Measurements from ENCODE around the gene CTSH.

Gene CTSH

DNA sequence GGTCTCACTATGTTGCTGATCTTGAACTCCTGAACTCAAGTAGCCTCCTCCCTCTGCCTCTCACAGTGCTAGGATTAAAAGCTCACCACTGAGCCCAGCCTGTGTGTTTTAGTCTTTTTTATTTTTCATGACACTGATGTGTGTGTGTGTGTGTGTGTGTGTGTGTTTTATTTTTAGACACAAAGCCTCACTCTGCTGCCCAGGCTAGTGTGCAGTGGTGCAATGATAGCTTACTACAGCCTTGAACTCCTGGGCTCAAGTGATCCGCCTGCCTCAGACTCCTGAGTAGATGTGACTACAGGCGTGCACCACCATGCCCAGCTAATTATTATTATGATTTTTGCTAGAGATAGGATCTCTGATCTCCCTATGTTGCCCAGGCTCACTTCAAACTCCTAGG is 23.3 kb upstream of the CTSH start:
- DNase-seq (ENCODE audit: low read depth, low spot score) = no peak
- in situ Hi-C loops (cut with HindIII; ENCODE audit: low sequenced_read_pairs) = no loop called here
- TF ChIP-seq, protein P1, sequence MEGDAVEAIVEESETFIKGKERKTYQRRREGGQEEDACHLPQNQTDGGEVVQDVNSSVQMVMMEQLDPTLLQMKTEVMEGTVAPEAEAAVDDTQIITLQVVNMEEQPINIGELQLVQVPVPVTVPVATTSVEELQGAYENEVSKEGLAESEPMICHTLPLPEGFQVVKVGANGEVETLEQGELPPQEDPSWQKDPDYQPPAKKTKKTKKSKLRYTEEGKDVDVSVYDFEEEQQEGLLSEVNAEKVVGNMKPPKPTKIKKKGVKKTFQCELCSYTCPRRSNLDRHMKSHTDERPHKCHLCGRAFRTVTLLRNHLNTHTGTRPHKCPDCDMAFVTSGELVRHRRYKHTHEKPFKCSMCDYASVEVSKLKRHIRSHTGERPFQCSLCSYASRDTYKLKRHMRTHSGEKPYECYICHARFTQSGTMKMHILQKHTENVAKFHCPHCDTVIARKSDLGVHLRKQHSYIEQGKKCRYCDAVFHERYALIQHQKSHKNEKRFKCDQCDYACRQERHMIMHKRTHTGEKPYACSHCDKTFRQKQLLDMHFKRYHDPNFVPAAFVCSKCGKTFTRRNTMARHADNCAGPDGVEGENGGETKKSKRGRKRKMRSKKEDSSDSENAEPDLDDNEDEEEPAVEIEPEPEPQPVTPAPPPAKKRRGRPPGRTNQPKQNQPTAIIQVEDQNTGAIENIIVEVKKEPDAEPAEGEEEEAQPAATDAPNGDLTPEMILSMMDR (IDR thresholded peaks at IDR 0.05; ENCODE audit: low read depth, low read length) = no peak
- no peak overlapping the region for H3K4me3 ChIP-seq (ENCODE audit: low read depth, low read length)

DNA sequence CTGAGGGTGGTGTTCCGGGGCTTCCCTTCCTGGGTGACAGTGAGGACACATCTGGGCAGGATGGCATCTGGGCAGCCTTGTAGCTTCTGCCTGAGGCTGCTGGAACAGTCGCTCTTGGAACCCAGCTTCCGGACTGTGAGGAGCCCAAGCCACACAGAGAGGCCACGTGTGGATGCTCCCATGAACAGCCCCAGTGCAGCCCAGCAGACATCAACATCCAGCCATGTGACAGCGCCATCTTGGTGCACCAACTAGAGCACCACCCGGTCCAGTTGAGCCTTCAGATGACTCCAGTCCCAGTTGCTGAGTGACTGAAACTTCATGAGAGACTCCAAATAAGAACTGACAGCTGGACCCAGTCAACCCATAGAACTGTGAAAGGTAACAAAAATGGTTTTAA is 15.5 kb upstream of the CTSH start:
- TF ChIP-seq, protein P1 (IDR thresholded peaks at IDR 0.05; ENCODE audit: low read depth, low read length) = no peak
- in situ Hi-C loops (cut with HindIII; ENCODE audit: low sequenced_read_pairs) = no loop called here
- no peak overlapping the region for H3K4me3 ChIP-seq (ENCODE audit: low read depth, low read length)

DNA sequence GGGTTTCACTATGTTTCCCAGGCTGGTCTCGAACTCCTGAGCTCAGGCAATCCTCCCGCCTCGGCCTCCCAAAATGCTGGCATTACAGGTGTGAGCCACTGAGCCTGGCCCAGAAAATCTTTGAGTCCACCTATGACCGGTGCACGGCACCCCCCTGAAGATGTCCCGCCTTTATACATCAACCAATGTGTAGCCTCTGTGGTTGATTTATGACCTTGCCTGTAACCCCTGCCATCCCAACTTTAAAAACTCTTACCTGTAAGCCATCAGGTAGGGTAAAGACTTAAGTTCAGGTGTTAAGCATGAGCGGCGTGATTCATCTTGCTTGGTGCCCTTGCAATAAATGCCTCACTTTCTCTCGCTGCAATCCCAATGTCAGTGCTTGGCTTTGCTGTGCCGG is 14.5 kb upstream of the CTSH start:
- in situ Hi-C loops (cut with HindIII; ENCODE audit: low sequenced_read_pairs) = no loop called here
- DNase-seq (ENCODE audit: low read depth, low spot score) = no peak
- TF ChIP-seq, protein P1 (IDR thresholded peaks at IDR 0.05; ENCODE audit: low read depth, low read length) = no peak
- H3K4me3 ChIP-seq (ENCODE audit: low read depth, low read length) = no peak overlapping the region

More for the DNA sequence above, 15.5 kb upstream of the CTSH start:
- no peak for DNase-seq (ENCODE audit: low read depth, low spot score)

DNA sequence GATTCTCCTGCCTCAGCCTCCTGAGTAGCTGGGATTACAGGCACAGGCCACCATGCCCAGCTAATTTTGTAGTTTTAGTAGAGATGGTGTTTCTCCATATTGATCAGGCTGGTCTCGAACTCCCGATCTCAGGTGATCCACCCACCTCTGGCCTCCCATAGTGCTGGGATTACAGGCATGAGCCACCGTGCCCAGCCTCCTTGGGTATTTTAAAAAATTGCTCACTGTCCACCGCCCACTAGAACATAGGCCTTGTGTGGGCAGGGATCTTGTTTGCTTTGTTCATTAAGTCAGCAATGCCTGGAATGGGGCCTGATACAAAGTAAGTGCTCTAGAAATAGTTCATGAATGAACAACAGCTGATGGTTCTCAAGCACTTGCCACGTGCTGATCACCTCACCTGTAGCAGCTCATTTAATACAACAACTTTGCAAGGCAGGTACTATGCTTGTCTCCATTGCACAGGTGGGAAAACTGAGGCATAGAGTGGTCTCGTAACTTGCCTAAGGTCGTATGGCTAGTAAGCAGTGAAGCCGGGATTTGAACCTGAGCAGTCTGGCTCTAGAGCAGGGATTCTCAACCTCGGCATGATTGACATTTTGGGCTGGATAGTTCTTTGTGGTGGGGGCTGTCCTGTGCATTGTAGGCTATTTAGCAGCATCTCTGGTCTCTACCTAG is 12.7 kb upstream of the CTSH start:
- no peak for DNase-seq (ENCODE audit: low read depth, low spot score)
- TF ChIP-seq, protein P1 (IDR thresholded peaks at IDR 0.05; ENCODE audit: low read depth, low read length) = no peak

DNA sequence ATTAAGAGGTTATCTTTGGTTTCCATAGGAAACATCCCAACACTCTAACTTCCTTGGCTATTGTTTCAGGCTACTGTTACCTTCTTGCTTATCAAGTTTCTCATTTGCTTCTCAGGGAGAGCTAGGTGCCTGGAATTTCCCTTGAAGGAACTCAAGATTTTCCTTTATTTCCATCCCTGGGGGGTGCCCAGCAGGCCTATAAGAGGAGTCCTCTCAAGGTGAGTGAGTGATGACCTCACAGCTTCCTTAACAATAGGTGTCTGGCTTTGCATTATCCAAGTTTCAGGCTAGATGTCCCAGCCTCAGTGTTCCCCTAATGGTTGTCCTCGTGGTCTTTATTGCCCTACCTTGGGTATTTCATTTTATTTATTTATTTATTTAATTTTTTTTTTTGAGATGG is 12.1 kb upstream of the CTSH start:
- no peak for DNase-seq (ENCODE audit: low read depth, low spot score)
- in situ Hi-C loops (cut with HindIII; ENCODE audit: low sequenced_read_pairs) = no loop called here
- TF ChIP-seq, protein P1 (IDR thresholded peaks at IDR 0.05; ENCODE audit: low read depth, low read length) = no peak
- no peak overlapping the region for H3K4me3 ChIP-seq (ENCODE audit: low read depth, low read length)

More for the DNA sequence above, 12.7 kb upstream of the CTSH start:
- in situ Hi-C loops (cut with HindIII; ENCODE audit: low sequenced_read_pairs) = no loop called here
- no peak overlapping the region for H3K4me3 ChIP-seq (ENCODE audit: low read depth, low read length)

DNA sequence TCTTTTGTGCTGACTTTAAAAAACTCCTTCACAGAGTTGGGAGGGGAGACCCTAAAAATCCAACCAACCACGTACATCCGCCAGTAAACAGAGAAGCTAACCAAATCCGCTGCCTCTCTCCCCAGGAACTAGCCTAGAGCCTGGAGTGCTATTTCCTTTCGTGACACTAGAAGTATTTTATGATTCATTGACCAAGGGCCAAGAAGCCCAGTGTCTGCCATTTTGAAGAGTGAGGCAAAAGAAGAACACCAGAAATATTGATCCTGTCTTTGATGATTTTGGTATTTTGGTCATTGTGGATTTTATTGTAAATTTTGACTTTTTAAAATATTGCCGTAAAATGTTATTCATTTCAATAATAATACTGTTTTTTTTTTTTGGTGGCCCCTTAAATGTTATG is 10.5 kb upstream of the CTSH start:
- no peak overlapping the region for H3K4me3 ChIP-seq (ENCODE audit: low read depth, low read length)
- no peak for DNase-seq (ENCODE audit: low read depth, low spot score)
- in situ Hi-C loops (cut with HindIII; ENCODE audit: low sequenced_read_pairs) = no loop called here
- TF ChIP-seq, protein P1 (IDR thresholded peaks at IDR 0.05; ENCODE audit: low read depth, low read length) = no peak

All from astrocyte of the spinal cord (primary cell).